A549 treated with AZD9567 at 1 μM for 4 hours (cell line): ENCODE data around the gene ATP13A4. TPM values are rescaled to one million over a fixed set of nuclear protein-coding genes. Genes with fewer than 3 reads are reported as not detected.

Source experiments
- total RNA-seq: library from RNA; stranded (reverse); fragments of 200-300 nt; extraction: Qiagen RNA extraction; gene quantifications from 5 replicates; pipeline ENCODE4 v1.2.3, GENCODE V29; 2022; ENCODE audit not compliant: insufficient read depth

ATP13A4 gene
- total RNA-seq = not detected in 5 replicates

GRCh38 chr3:193554811-193555210, at the start of gene ATP13A4:
ATP13A4 (minus strand) TSS chr3:193554895; CDS start chr3:193554799, 96 bp downstream.

GRCh38 chr3:193592841-193593667, 38.4 kb upstream of the ATP13A4 start, which contains the start of gene OPA1:
OPA1 (plus strand) TSS chr3:193593208; CDS start chr3:193593378, 170 bp downstream.

GRCh38 chr3:193378706-193379105, 176.0 kb downstream of the ATP13A4 start, which contains the start of gene ATP13A5:
ATP13A5 (minus strand) TSS chr3:193378753; CDS start chr3:193378725, 28 bp downstream.

Other genes with a start within 250 kb of the ATP13A4 start
- gene ATP13A5, start 176.1 kb downstream of the ATP13A4 start, total RNA-seq = not detected in 5 replicates
- 23.3 to 32.0 TPM (median 29.9 TPM) in 5 replicates for gene OPA1, start 38.3 kb upstream of the ATP13A4 start, total RNA-seq